ENCODE measurements around the gene FXYD2. TPM values are rescaled to one million over a fixed set of nuclear protein-coding genes. Genes with fewer than 3 reads are reported as not detected.

Gene FXYD2
- total and polyA plus RNA-seq, 9 of the 15 experiments (the other 6 are each of a cell fraction or from before 2014, with no cell fraction given): not detected

- 3% methylated on average over 8 of the region's 8 CpGs for WGBS (ENCODE audit: insufficient coverage, low coverage, missing lambda C conversion rate)
- FAIRE-seq (no peak), ATAC-seq (no peak), DNase-seq (ENCODE audit: extremely low read depth in 1 of 4, low spot score in 3 of 4) (no peak)
- Histone ChIP-seq H3K79me2 (ENCODE audit: control insufficient read depth, insufficient read depth, low read length) (no peaks in the 10 kb centered on the region), H3K9me1 (ENCODE audit: control insufficient read depth, insufficient read depth, low read length) (peaks cover 3% of the 10 kb centered on the region), H3K27ac (ENCODE audit: extremely low read depth, low read depth, low read length) (no peak overlapping the region), H3K9me3 (replicated peaks; ENCODE audit: control insufficient read depth, insufficient read depth, low read depth, low read length) (no peaks in the 10 kb centered on the region), H3K4me1 (replicated peaks in 1 of 2; ENCODE audit: control insufficient read depth in 2 of 2, insufficient read depth in 2 of 2, low read length in 2 of 2) (no peaks in the 10 kb centered on the region; a peak in 1 of 5 replicates), H2AFZ (ENCODE audit: low read depth, low read length) (no peak overlapping the region), H3K4me3 (no peak overlapping the region), H3K4me2 (ENCODE audit: insufficient read depth, low read length) (no peak overlapping the region), H3K27me3 (ENCODE audit: control insufficient read depth in 2 of 2, insufficient read depth in 2 of 2, low read length in 2 of 2) (peaks cover 36 to 96% of the 10 kb centered on the region in 2 experiments; a peak in 4 of 5 replicates), H3K36me3 (ENCODE audit: control insufficient read depth, insufficient read depth, low read length) (no peaks in the 10 kb centered on the region), H3K9ac (ENCODE audit: insufficient read depth in 1 of 2, low read depth in 2 of 2, low read length in 2 of 2) (no peak overlapping the region), H4K20me1 (replicated peaks; ENCODE audit: control insufficient read depth, insufficient read depth, low read length) (peaks cover 10% of the 10 kb centered on the region; the same call in 1 of the 2 replicates)
- TF ChIP-seq KLF6 (CRISPR knock-in tag; IDR thresholded peaks at IDR 0.05; ENCODE audit: borderline replicate concordance) (no peak), MYNN (IDR thresholded peaks at IDR 0.05) (no peak), MYNN (CRISPR knock-in tag; IDR thresholded peaks at IDR 0.05) (no peak), KLF1 (tag; IDR thresholded peaks at IDR 0.05) (no peak), RB1 (IDR thresholded peaks at IDR 0.05; ENCODE audit: low read depth) (no peak), LEF1 (IDR thresholded peaks at IDR 0.05) (no peak), HDAC6 (IDR thresholded peaks at IDR 0.05; ENCODE audit: low read depth, low read length) (no peak), GABPB1 (CRISPR knock-in tag; IDR thresholded peaks at IDR 0.05) (no peak), BHLHE40 (IDR thresholded peaks at IDR 0.05; ENCODE audit: low read length) (no peak), ZNF324 (CRISPR knock-in tag; IDR thresholded peaks at IDR 0.05) (no peak), ZNF347 (CRISPR knock-in tag; IDR thresholded peaks at IDR 0.05; ENCODE audit: low read depth) (no peak), ETS2 (tag; IDR thresholded peaks at IDR 0.05; ENCODE audit: borderline replicate concordance, poor library complexity, severe bottlenecking) (no peak), SMAD4 (CRISPR knock-in tag; conservative IDR thresholded peaks at IDR 0.05) (no peak), ZNF124 (CRISPR knock-in tag; IDR thresholded peaks at IDR 0.05) (no peak), ZNF512 (tag; IDR thresholded peaks at IDR 0.05) (no peak), RBM17 (IDR thresholded peaks at IDR 0.05; ENCODE audit: borderline replicate concordance, low read depth, low read length) (no peak)
- TF ChIP-seq, protein P1, sequence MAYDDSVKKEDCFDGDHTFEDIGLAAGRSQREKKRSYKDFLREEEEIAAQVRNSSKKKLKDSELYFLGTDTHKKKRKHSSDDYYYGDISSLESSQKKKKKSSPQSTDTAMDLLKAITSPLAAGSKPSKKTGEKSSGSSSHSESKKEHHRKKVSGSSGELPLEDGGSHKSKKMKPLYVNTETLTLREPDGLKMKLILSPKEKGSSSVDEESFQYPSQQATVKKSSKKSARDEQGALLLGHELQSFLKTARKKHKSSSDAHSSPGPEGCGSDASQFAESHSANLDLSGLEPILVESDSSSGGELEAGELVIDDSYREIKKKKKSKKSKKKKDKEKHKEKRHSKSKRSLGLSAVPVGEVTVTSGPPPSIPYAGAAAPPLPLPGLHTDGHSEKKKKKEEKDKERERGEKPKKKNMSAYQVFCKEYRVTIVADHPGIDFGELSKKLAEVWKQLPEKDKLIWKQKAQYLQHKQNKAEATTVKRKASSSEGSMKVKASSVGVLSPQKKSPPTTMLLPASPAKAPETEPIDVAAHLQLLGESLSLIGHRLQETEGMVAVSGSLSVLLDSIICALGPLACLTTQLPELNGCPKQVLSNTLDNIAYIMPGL (CRISPR knock-in tag; IDR thresholded peaks at IDR 0.05): no peak
- POLR2A ChIA-PET: interaction anchor here (0.6 kb wide), 1 partner anchor 81 kb away, joined by 3 read pairs; no protein-coding TSS in a partner anchor
- in situ Hi-C loops (cut with MboI) (no loop called here), intact Hi-C loops (cut with micrococcal nuclease) (no loop called here)
- no TSS peak for BruUV-seq (replicated peaks)
- CTCF ChIA-PET (ENCODE audit: low intra/inter-chr PET ratio): no interaction called here
Observed at GRCh38 chr11:117835576-117835975, 11.0 kb upstream of the FXYD2 start.
